Muscle layer of colon (tissue), 2 donors: ENCODE results near the gene SAMSN1.

Experiments
- H3K27ac ChIP-seq: one replicate; pipeline ENCODE4 v1.7.0; 2013; ENCODE audit warnings: low read depth, mild to moderate bottlenecking, low read length, moderate library complexity
- H3K27me3 ChIP-seq, 2 donors: one replicate each; pipeline ENCODE4 v1.7.0; 2013; ENCODE audit warnings: low read length in 2 of 2, mild to moderate bottlenecking in 2 of 2; ENCODE audit not compliant: insufficient read depth in 2 of 2, control insufficient read depth in 1 of 2
- H3K36me3 ChIP-seq: one replicate; pipeline ENCODE4 v1.7.0; 2013; ENCODE audit warnings: mild to moderate bottlenecking, low read length; ENCODE audit not compliant: insufficient read depth
- H3K4me1 ChIP-seq: one replicate; pipeline ENCODE4 v1.7.0; 2013; ENCODE audit warnings: mild to moderate bottlenecking, low read length; ENCODE audit not compliant: insufficient read depth
- H3K4me3 ChIP-seq, 2 donors: one replicate each; pipeline ENCODE4 v1.7.0; 2013; ENCODE audit warnings: low read length in 2 of 2, low read depth in 1 of 2, mild to moderate bottlenecking in 1 of 2, moderate library complexity in 1 of 2
- H3K9ac ChIP-seq: one replicate; pipeline ENCODE4 v1.7.0; 2013; ENCODE audit warnings: low read length
- H3K9me3 ChIP-seq: one replicate; pipeline ENCODE4 v1.7.0; 2013; ENCODE audit warnings: mild to moderate bottlenecking, low read length
- donor health status: abdominal sarcoma.
- donor health status: Adenocarcinoma of cecum.

Gene SAMSN1

DNA sequence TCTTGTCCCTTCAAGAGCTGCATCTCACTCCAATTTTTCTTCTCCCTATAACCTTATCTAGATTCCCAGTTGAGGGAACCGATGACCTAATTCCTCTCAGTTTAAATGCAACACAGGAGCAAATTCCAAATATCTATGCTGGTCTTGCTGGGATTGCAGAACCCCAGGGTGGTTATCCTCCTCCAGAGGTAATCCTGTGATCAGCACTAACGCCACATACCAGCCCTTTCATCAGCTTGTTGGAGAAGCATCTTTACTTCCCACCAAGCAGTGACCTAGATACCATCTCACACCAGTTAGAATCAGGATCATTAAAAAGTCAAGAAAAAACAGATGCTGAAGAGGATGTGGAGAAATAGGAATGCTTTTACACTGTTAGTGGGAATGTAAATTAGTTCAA is 52.4 kb downstream of the SAMSN1 start:
- no peak overlapping the region for H3K9ac ChIP-seq
- H3K9me3 ChIP-seq, result no peaks in the 10 kb centered on the region
- H3K36me3 ChIP-seq, result no peaks in the 10 kb centered on the region
- H3K27ac ChIP-seq, result no peak overlapping the region
- H3K4me3 ChIP-seq, result no peak overlapping the region
- H3K27me3 ChIP-seq, result no peaks in the 10 kb centered on the region
- no peaks in the 10 kb centered on the region for H3K4me1 ChIP-seq

DNA sequence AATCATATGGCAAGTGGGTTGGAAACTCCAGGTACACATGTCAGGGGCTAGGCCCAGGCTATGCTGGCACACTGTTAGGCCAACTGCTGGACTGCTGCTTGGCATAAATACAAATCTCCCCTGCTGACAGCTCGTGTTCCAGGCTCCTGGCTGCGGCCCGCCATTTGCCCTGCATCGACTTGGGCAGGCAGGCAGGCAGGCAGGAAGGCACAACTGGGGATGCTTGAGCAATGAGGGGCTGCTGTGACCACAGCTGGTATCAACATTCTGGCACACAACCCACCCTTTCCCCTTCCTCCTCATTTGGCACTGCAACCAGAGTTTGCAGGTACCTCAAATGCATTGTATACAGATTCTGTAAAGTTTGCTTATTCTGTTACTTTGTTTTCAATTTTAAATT is 53.2 kb downstream of the SAMSN1 start:
- H3K27ac ChIP-seq, result no peak overlapping the region
- no peaks in the 10 kb centered on the region for H3K36me3 ChIP-seq
- H3K27me3 ChIP-seq, result no peaks in the 10 kb centered on the region

DNA sequence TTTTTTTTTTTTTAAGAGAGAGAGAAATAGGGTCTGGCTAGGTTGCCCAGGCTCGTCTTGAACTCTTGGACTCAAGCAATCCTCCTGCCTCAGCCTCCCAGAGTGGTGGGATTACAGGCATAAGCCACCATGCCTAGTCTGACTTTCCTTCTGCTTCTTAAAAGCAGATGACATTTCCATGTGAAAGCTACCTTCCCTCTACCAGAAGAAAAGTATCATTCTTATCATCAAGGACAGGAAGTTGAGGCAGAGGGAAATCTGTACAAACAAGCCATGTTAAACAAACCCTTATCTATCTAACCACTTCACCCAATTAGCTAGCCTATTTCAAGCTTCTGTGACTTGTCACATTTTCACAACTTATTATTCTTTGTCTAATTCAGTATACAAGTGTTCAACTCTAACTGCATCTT is 54.8 kb downstream of the SAMSN1 start:
- no peaks in the 10 kb centered on the region for H3K36me3 ChIP-seq
- H3K27me3 ChIP-seq, result no peaks in the 10 kb centered on the region
- no peak overlapping the region for H3K27ac ChIP-seq
- H3K9ac ChIP-seq, result no peak overlapping the region
- H3K4me3 ChIP-seq, result no peak overlapping the region
- no peaks in the 10 kb centered on the region for H3K4me1 ChIP-seq
- no peaks in the 10 kb centered on the region for H3K9me3 ChIP-seq

More for the DNA sequence above, 53.2 kb downstream of the SAMSN1 start:
- Histone ChIP-seq H3K9ac (no peak overlapping the region), H3K4me1 (no peaks in the 10 kb centered on the region), H3K4me3 (no peak overlapping the region), H3K9me3 (no peaks in the 10 kb centered on the region)

DNA sequence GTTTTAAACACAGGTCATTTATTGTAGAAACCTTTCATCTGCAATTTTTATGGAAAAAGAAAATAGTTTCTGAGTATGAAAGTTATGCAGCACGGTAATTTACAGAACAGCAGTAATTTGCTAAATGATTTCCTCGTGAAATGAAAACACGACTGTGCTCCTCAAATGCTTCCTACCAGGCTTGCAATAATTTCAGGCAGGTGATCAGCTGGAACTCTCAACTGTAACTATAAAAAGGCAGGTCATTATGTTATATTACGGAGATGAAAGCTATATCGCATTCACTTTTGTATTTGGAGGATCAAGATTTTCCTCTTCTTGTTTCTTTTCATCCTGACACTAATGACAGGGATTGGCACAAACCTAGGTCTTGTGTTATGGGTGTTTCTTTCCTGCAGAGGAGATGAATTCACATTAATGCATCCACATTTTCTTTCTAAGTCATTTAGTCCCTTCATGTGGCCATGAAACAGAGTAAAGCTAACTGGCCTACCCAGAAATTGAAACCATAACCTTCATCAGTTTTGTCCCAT is 57.4 kb downstream of the SAMSN1 start:
- no peak overlapping the region for H3K27ac ChIP-seq
- no peaks in the 10 kb centered on the region for H3K9me3 ChIP-seq
- no peaks in the 10 kb centered on the region for H3K4me1 ChIP-seq
- no peak overlapping the region for H3K4me3 ChIP-seq
- H3K36me3 ChIP-seq, result no peaks in the 10 kb centered on the region
- H3K9ac ChIP-seq, result no peak overlapping the region
- H3K27me3 ChIP-seq, result no peaks in the 10 kb centered on the region

DNA sequence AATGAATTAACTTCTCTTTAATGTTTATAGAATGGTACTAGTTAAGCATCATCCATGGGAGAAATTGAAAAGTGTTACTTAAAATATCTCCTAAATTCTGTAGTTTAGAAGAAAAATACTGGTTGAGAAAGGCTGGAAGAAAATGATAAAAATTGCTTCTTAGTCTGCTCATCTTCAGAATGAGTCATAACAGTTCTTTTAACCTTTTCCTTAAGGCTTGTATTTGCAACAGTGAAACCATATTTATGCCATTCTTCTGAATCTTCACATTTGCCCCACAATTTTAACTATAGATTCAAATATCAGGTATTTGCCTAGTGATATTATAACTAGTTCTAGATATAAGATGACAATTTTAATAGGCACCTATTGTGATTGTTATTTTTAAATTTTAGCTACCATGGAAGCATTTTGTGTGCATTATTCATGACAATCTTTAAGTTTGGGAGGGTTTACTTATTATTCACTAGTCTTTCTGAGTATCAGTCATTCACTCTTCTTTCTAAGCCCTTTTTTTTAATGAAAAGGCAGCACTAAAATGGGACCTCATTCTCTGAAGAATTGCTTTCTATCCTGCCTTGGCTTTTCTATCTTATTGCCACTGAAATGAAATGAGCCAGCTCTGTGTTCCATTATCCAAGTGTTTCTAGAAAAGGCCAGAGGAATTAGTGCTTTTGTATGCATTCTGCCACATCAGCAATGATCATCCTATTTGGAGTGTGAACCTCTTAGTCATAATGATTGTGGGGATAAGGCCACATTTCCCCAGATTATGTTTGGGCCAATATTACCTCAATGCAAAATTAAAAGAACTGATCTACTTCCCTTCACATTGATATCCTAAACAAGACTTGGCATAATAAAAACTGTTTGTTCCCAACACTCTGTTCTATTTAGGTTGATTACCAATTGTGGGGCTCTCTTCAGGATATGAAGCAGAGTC is 58.4 kb downstream of the SAMSN1 start:
- Histone ChIP-seq H3K9me3 (no peaks in the 10 kb centered on the region), H3K4me3 (no peak overlapping the region), H3K27ac (no peak overlapping the region), H3K9ac (no peak overlapping the region), H3K4me1 (no peaks in the 10 kb centered on the region), H3K36me3 (no peaks in the 10 kb centered on the region), H3K27me3 (no peaks in the 10 kb centered on the region)

DNA sequence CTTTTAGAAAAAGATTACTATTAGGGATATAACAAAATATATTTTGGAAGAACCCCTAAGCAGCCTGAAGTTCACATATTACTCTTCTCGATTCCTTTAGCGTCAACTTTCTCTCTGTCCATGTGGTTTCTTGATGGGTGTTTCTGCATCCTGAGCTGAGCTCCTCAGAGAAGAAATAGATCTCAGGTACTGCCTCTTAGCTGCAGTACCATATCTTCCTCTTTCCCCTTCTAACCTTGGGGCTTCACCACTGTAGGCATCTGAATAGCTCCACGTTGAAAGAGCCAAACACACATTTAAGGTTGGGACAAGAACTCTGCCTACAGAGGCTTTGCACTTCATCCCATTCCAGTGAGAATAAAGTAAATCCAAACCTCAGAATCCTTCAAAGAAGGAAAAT is 59.2 kb downstream of the SAMSN1 start:
- no peak overlapping the region for H3K27ac ChIP-seq
- H3K4me3 ChIP-seq, result no peak overlapping the region
- no peaks in the 10 kb centered on the region for H3K9me3 ChIP-seq
- H3K9ac ChIP-seq, result no peak overlapping the region
- H3K27me3 ChIP-seq, result no peaks in the 10 kb centered on the region
- no peaks in the 10 kb centered on the region for H3K36me3 ChIP-seq
- H3K4me1 ChIP-seq, result no peaks in the 10 kb centered on the region

DNA sequence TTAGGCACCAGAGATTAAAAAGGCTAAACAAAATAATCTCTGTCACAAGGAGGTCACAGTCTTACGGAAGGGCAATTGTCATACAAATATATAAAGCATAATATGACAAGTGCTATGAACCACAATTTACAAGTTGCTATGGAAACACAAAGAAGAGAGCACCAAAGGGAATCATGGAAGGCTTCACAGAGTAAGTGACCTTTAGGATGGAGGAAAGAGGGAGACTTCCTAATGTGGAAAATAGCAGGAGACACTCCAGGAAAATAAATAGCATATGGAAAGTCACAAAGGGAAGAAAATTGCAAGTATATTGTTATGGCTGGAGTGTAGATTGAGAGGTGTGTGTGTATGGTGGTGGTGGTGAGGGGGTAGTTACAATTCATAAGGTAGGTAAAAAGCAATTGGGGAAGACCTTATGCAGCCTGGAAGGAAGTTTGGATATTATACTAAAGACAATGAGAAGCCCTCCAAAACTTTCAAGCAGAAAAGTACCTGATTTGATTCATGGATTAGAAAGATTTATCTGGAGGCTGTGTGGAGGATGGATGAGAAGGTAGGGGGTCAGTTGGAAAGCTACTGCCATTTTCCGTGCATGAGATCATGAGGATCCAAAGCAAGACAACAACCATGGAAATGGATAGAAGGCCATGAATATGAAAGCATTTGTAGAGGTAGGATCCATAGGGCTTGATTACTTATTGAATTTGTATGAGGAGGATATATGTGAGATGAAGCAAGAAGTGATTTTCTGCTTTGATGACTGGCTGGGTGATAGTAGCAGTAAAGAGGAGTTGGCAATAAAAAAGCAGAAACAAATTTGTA is 61.7 kb downstream of the SAMSN1 start:
- H3K9ac ChIP-seq, result no peak overlapping the region
- no peaks in the 10 kb centered on the region for H3K9me3 ChIP-seq
- H3K4me3 ChIP-seq, result no peak overlapping the region
- no peaks in the 10 kb centered on the region for H3K27me3 ChIP-seq
- no peaks in the 10 kb centered on the region for H3K4me1 ChIP-seq
- H3K36me3 ChIP-seq, result no peaks in the 10 kb centered on the region
- H3K27ac ChIP-seq, result no peak overlapping the region

DNA sequence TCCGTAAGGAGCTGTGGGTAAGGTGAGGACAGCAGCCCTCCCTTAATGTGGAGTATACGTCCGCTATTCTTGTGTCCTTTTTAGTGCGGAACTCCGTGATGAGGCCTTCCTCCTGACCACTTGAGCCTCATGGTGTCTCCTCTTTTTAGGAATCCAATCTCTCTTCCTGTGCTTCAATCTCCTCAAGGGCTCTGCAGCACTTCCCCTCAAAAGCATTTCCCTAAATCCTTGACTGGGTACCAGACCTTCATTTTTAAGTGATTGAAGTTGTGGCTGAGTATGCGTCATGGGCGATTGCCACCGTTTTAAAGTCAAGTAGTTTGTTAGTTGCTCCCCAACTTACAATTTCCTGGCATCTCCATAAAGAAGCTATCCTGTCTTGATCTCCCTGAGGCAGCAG is 62.8 kb downstream of the SAMSN1 start:
- no peaks in the 10 kb centered on the region for H3K36me3 ChIP-seq
- H3K27ac ChIP-seq, result no peak overlapping the region
- H3K9me3 ChIP-seq, result no peaks in the 10 kb centered on the region
- no peaks in the 10 kb centered on the region for H3K27me3 ChIP-seq
- H3K9ac ChIP-seq, result no peak overlapping the region
- H3K4me1 ChIP-seq, result no peaks in the 10 kb centered on the region
- H3K4me3 ChIP-seq, result no peak overlapping the region

DNA sequence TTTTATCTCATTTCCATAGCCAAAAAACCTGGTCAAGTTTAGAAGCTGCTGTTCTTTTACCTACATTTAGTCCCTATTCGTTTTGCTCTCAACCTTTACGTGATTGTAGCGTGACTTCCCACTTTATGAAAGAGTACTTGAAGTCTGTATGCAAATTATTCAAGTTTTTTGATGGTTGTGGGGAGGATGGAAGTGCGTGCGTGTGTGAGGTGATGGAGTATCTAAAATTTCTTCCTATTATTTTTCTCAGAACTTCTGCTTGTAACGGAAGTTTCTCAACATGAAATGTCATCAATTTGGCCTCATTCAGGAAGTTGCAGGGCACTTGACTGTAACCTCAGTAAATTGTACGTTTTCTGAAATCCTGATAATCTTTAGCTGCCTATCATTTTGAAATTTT is 64.0 kb downstream of the SAMSN1 start:
- Histone ChIP-seq H3K9me3 (no peaks in the 10 kb centered on the region), H3K27me3 (no peaks in the 10 kb centered on the region), H3K36me3 (no peaks in the 10 kb centered on the region), H3K9ac (no peak overlapping the region), H3K27ac (no peak overlapping the region), H3K4me1 (no peaks in the 10 kb centered on the region), H3K4me3 (no peak overlapping the region)

DNA sequence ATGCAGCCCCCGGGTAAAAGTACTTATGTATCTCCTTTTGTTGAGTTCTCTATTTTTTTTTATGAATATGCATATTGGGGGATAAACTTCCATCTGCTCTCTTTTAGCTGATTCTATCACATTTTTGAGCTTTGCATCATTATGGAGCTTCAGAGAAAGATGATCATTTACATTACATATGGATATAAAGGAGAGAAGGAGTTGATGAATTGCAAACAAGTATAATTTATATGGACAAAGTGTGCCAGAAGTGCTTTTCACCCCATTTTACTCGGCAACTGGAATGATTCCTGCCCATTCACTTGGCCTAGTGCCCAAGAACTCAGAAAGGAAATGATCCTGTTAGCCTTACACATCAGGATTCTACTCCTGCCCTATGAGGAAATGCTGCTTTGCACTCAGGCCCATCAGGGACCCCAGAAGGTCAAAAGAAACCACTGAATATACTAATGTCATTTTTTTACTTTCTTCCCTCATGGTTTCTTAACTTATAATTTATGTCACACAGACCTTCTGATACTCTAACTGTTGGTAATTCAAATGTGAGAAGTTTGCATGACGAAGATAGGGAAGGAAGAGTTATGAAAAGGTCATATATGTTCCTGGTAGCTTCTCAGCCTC is 65.6 kb downstream of the SAMSN1 start:
- Histone ChIP-seq H3K4me1 (no peaks in the 10 kb centered on the region), H3K9me3 (no peaks in the 10 kb centered on the region), H3K4me3 (no peak overlapping the region), H3K9ac (no peak overlapping the region), H3K27me3 (no peaks in the 10 kb centered on the region), H3K27ac (no peak overlapping the region), H3K36me3 (no peaks in the 10 kb centered on the region)

DNA sequence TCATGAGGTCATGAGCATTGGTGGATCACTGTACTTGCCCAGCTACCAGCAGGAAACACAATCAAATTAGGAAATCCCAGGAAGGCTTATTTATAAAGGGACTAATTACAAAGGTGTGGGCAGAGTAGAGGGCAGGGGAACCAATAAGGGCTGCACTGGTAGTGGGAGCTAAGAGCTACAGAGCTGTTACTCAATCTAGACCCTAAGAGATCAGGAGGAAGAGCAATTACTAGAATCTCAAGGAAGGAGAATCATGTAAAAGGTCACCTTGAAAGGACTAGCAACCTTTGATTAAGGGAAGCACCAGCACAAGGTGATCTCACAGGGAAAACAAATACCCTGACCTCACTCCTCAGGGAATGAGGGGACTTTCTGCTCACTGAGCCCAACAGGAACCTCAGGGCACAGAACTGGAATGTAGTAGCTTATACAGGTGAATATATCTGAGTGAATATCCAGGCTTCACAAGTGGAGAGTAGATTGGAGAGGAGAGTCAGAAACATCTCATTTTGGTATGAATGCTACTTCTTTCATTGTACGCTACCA is 66.8 kb downstream of the SAMSN1 start:
- Histone ChIP-seq H3K9ac (no peak overlapping the region), H3K4me1 (no peaks in the 10 kb centered on the region), H3K27ac (no peak overlapping the region), H3K4me3 (no peak overlapping the region), H3K36me3 (no peaks in the 10 kb centered on the region), H3K27me3 (no peaks in the 10 kb centered on the region), H3K9me3 (no peaks in the 10 kb centered on the region)
